Measurements from ENCODE around the gene MICAL3. TPM values are rescaled to one million over a fixed set of nuclear protein-coding genes. Genes with fewer than 3 reads are reported as not detected.

MICAL3 gene
- total and polyA plus RNA-seq, 2 of the 8 experiments (the other 6 are each of a cell fraction or from before 2014, with no cell fraction given), result 8.3 to 41.8 TPM

DNA sequence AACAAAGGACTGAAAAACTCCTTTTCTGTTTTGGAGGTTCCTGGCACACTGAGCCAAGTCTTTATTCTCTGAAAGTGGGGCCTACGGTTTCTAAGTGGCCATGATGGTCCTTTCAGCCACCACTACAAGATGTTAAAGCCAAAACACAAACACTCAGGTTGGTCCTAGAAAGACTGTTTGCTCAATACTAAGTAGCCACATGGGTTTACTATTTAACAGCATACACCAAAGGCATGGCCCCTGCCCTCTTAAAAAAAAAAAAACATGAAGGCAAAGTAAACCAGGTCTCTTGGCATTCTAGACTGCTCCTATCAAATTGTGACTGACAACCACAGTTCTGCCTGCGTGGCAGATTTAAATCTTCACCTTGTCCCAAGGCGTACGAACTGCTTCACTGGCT is 126.5 kb downstream of the MICAL3 start:
- Histone ChIP-seq H4K20me1 (replicated peaks in 1 of 2; ENCODE audit: control insufficient read depth in 1 of 2, insufficient read depth in 2 of 2, low read length in 2 of 2) (peaks cover 2% of the 10 kb centered on the region in 2 experiments), H3K79me2 (ENCODE audit: control insufficient read depth in 1 of 2, insufficient read depth in 2 of 2, low read length in 2 of 2) (0 out of 4 replicates have a peak, but pooled peaks cover 0 to under 1% of the 10 kb centered on the region in 2 experiments), H3K9ac (replicated peaks in 1 of 4; ENCODE audit: extremely low read depth in 1 of 4, low read depth in 3 of 4, low read length in 3 of 4) (no peak overlapping the region), H2AFZ (ENCODE audit: low read length) (no peak overlapping the region), H2BK15ac (ENCODE audit: low read length) (no peak overlapping the region), H3K14ac (ENCODE audit: insufficient read length) (no peak overlapping the region), H3K4me2 (ENCODE audit: insufficient read depth in 1 of 2, low read depth in 2 of 2, low read length in 2 of 2) (no peak overlapping the region), H4K5ac (ENCODE audit: insufficient read length, low read depth, low read length) (no peak overlapping the region), H3K4me3 (ENCODE audit: extremely low read depth in 1 of 4, insufficient read depth in 2 of 4, low read depth in 3 of 4, low read length in 4 of 4) (no peak overlapping the region), H3K27ac (ENCODE audit: low read depth, low read length) (no peak overlapping the region), H4K91ac (replicated peaks; ENCODE audit: insufficient read length, low read length) (no peak overlapping the region), H2BK5ac (ENCODE audit: low read depth, low read length) (no peak overlapping the region), H3K36me3 (ENCODE audit: control insufficient read depth in 2 of 4, insufficient read depth in 4 of 4, low read length in 3 of 4) (peaks cover 0 to 20% (median 8%) of the 10 kb centered on the region in 4 experiments; a peak in 3 of 8 replicates), H3K9me3 (ENCODE audit: insufficient read depth in 2 of 2, low read depth in 1 of 2, low read length in 1 of 2) (no peaks in the 10 kb centered on the region), H2BK120ac (replicated peaks; ENCODE audit: low read depth, low read length) (no peak overlapping the region), H2BK20ac (ENCODE audit: low read length) (no peak overlapping the region), H3K23me2 (ENCODE audit: low read depth, low read length) (no peaks in the 10 kb centered on the region), H3K56ac (replicated peaks; ENCODE audit: insufficient read length, low read depth, low read length) (no peak overlapping the region), H2BK12ac (ENCODE audit: low read depth, low read length) (no peak overlapping the region), H3K4ac (replicated peaks; ENCODE audit: insufficient read length, low read depth, low read length) (no peak overlapping the region), H3K23ac (ENCODE audit: insufficient read length) (no peak overlapping the region), H3K79me1 (ENCODE audit: low read depth, low read length) (no peaks in the 10 kb centered on the region; the same call in 1 of the 2 replicates), H3K4me1 (replicated peaks in 1 of 4; ENCODE audit: control insufficient read depth in 3 of 4, insufficient read depth in 4 of 4, low read length in 3 of 4) (no peaks in the 10 kb centered on the region), H3K27me3 (replicated peaks in 1 of 4; ENCODE audit: control insufficient read depth in 3 of 4, extremely low read depth in 1 of 4, insufficient read depth in 3 of 4, low read length in 3 of 4) (no peaks in the 10 kb centered on the region), H3K18ac (ENCODE audit: extremely low read depth, low read length) (no peak overlapping the region), H2AK5ac (ENCODE audit: low read depth, low read length) (no peak overlapping the region), H4K8ac (ENCODE audit: extremely low read depth, insufficient read depth, low read length) (no peak overlapping the region)
- no peak for TF ChIP-seq RFX5 (IDR thresholded peaks at IDR 0.05; ENCODE audit: borderline replicate concordance, low read depth, low read length)
- TF ChIP-seq EP300 (IDR thresholded peaks at IDR 0.05; ENCODE audit: borderline replicate concordance in 1 of 2, low read depth in 2 of 2, low read length in 2 of 2), result no peak
- TF ChIP-seq KDM4A (IDR thresholded peaks at IDR 0.05; ENCODE audit: low read depth, low read length, severe bottlenecking), result no peak
- no peak for TF ChIP-seq TEAD4 (IDR thresholded peaks at IDR 0.05; ENCODE audit: low read depth, low read length)
- TF ChIP-seq SP4 (IDR thresholded peaks at IDR 0.05; ENCODE audit: low read length), result no peak
- no peak for TF ChIP-seq NRF1 (IDR thresholded peaks at IDR 0.05; ENCODE audit: low read depth, low read length)
- no peak for TF ChIP-seq KDM1A (IDR thresholded peaks at IDR 0.05; ENCODE audit: borderline replicate concordance, low read length)
- no peak for TF ChIP-seq POLR2A (IDR thresholded peaks at IDR 0.05; ENCODE audit: control extremely low read depth in 1 of 2, low read depth in 2 of 2, low read length in 2 of 2)
- no peak for TF ChIP-seq BACH1 (IDR thresholded peaks at IDR 0.05; ENCODE audit: low read length)
- TF ChIP-seq CHD2 (IDR thresholded peaks at IDR 0.05; ENCODE audit: low read length), result no peak
- TF ChIP-seq RXRA (IDR thresholded peaks at IDR 0.05; ENCODE audit: insufficient read depth, low read depth, low read length), result no peak
- WGBS, 2 experiments (ENCODE audit: extremely low coverage in 1 of 2, insufficient coverage in 1 of 2, insufficient read length in 1 of 2, insufficient replicate concordance in 2 of 2, low coverage in 1 of 2, low lambda C conversion rate in 2 of 2, missing lambda C conversion rate in 1 of 2), result 91% methylated on average over 4 of the region's 4 CpGs; no CpG with 5 or more reads in 1 of the 2 experiments
- DNase-seq (ENCODE audit: low read depth in 1 of 2, low spot score in 2 of 2), result no peak
- POLR2A ChIA-PET (ENCODE audit: partially characterized antibody), result no interaction called here
- CTCF ChIA-PET (ENCODE audit: partially characterized antibody), result interaction anchor here (1.8 kb wide), 1 partner anchor 179 kb away, joined by 9 read pairs; no protein-coding TSS in a partner anchor
- FAIRE-seq, result no peak
